ENCODE results near the gene BRPF1.

The BRPF1 gene

GRCh38 chr3:9718118-9718517, 13.4 kb upstream of the BRPF1 start:
- H3K4me2 ChIP-seq (ENCODE audit: low read depth, low read length) = no peak overlapping the region
- H3K27ac ChIP-seq (ENCODE audit: low read length) = no peak overlapping the region
- no peaks in the 10 kb centered on the region for H3K79me2 ChIP-seq (ENCODE audit: low read length)
- H3K9me2 ChIP-seq (replicated peaks; ENCODE audit: insufficient read depth, low read length) = no peaks in the 10 kb centered on the region
- no peaks in the 10 kb centered on the region for H4K20me1 ChIP-seq (ENCODE audit: insufficient read depth, low read length)
- no peak overlapping the region for H3K4me3 ChIP-seq (ENCODE audit: low read length)
- TF ChIP-seq EZH2 (optimal IDR thresholded peaks at IDR 0.05; ENCODE audit: low read depth, low read length) (no peak), EZH2phosphoT487 (IDR thresholded peaks at IDR 0.05; ENCODE audit: low read length) (no peak)
- TF ChIP-seq, protein P1, sequence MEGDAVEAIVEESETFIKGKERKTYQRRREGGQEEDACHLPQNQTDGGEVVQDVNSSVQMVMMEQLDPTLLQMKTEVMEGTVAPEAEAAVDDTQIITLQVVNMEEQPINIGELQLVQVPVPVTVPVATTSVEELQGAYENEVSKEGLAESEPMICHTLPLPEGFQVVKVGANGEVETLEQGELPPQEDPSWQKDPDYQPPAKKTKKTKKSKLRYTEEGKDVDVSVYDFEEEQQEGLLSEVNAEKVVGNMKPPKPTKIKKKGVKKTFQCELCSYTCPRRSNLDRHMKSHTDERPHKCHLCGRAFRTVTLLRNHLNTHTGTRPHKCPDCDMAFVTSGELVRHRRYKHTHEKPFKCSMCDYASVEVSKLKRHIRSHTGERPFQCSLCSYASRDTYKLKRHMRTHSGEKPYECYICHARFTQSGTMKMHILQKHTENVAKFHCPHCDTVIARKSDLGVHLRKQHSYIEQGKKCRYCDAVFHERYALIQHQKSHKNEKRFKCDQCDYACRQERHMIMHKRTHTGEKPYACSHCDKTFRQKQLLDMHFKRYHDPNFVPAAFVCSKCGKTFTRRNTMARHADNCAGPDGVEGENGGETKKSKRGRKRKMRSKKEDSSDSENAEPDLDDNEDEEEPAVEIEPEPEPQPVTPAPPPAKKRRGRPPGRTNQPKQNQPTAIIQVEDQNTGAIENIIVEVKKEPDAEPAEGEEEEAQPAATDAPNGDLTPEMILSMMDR (IDR thresholded peaks at IDR 0.05; ENCODE audit: low read length) = no peak
- no peaks in the 10 kb centered on the region for H3K27me3 ChIP-seq (replicated peaks; ENCODE audit: insufficient read depth, low read length)
- no peak for DNase-seq
- no peaks in the 10 kb centered on the region for H3F3A ChIP-seq (ENCODE audit: insufficient read depth, low read length)
- H3K9ac ChIP-seq (ENCODE audit: low read length) = no peak overlapping the region
- H3K36me3 ChIP-seq (replicated peaks; ENCODE audit: insufficient read depth, low read length) = no peaks in the 10 kb centered on the region
- no peaks in the 10 kb centered on the region for H3K9me3 ChIP-seq (replicated peaks; ENCODE audit: insufficient read depth, low read length)
- H2AFZ ChIP-seq (ENCODE audit: low read length) = no peak overlapping the region
- H3K4me1 ChIP-seq (ENCODE audit: low read length) = no peaks in the 10 kb centered on the region

DNA sequence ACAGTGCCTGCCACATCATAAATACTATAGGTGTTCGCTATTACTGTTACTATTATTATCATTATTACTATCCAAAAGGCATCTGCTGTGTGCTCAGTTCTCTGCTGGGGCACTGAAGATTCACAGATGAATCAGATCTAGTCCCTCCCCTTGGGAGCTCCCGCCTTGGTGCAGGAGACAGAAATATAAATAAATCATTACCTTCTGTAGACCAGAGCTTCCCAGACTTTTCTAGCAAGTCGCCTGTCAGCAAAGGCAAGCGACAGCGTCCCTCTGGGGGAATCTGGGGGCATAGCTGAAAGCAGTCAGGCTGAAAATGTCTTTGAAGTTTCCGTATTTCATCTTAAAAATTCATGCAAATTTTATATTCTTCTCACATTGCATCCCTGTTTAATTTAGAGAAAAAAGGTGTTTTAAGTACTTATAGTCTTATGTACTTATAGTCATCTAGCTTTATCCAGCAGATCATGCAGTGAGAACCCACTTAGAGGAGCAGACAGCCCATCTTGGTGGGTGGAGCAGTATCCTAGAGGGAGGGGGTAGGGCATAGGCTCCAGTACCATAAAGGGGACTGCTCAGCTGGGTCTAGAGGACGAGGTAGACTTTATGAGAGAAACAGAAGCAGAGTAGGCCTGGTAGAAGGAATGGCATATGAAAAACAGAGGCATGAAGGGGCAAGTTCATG, 10.4 kb upstream of the BRPF1 start:
- H3K9me2 ChIP-seq (replicated peaks; ENCODE audit: insufficient read depth, low read length) = no peaks in the 10 kb centered on the region
- H3K4me2 ChIP-seq (ENCODE audit: low read depth, low read length) = no peak overlapping the region
- no peaks in the 10 kb centered on the region for H3K4me1 ChIP-seq (ENCODE audit: low read length)
- no peak overlapping the region for H3K4me3 ChIP-seq (ENCODE audit: low read length)
- H3K9me3 ChIP-seq (replicated peaks; ENCODE audit: insufficient read depth, low read length) = no peaks in the 10 kb centered on the region
- no peak for DNase-seq
- no peaks in the 10 kb centered on the region for H3F3A ChIP-seq (ENCODE audit: insufficient read depth, low read length)
- H3K27ac ChIP-seq (ENCODE audit: low read length) = no peak overlapping the region
- H3K79me2 ChIP-seq (ENCODE audit: low read length) = no peaks in the 10 kb centered on the region
- TF ChIP-seq, protein P1 (IDR thresholded peaks at IDR 0.05; ENCODE audit: low read length) = no peak
- TF ChIP-seq EZH2 (optimal IDR thresholded peaks at IDR 0.05; ENCODE audit: low read depth, low read length) (no peak), EZH2phosphoT487 (IDR thresholded peaks at IDR 0.05; ENCODE audit: low read length) (no peak)
- H2AFZ ChIP-seq (ENCODE audit: low read length) = no peak overlapping the region
- H3K27me3 ChIP-seq (replicated peaks; ENCODE audit: insufficient read depth, low read length) = no peaks in the 10 kb centered on the region
- no peak overlapping the region for H3K9ac ChIP-seq (ENCODE audit: low read length)
- no peaks in the 10 kb centered on the region for H4K20me1 ChIP-seq (ENCODE audit: insufficient read depth, low read length)
- H3K36me3 ChIP-seq (replicated peaks; ENCODE audit: insufficient read depth, low read length) = no peaks in the 10 kb centered on the region

- no peaks in the 10 kb centered on the region for H4K20me1 ChIP-seq (ENCODE audit: insufficient read depth, low read length)
- DNase-seq = no peak
- no peaks in the 10 kb centered on the region for H3K27me3 ChIP-seq (replicated peaks; ENCODE audit: insufficient read depth, low read length)
- no peak overlapping the region for H3K4me2 ChIP-seq (ENCODE audit: low read depth, low read length)
- H3K9me2 ChIP-seq (replicated peaks; ENCODE audit: insufficient read depth, low read length) = no peaks in the 10 kb centered on the region
- H3K4me3 ChIP-seq (ENCODE audit: low read length) = no peak overlapping the region
- H3K9me3 ChIP-seq (replicated peaks; ENCODE audit: insufficient read depth, low read length) = no peaks in the 10 kb centered on the region
- no peak overlapping the region for H3K27ac ChIP-seq (ENCODE audit: low read length)
- H3K79me2 ChIP-seq (ENCODE audit: low read length) = no peaks in the 10 kb centered on the region
- no peak overlapping the region for H3K9ac ChIP-seq (ENCODE audit: low read length)
- H3K4me1 ChIP-seq (ENCODE audit: low read length) = no peaks in the 10 kb centered on the region
- H3K36me3 ChIP-seq (replicated peaks; ENCODE audit: insufficient read depth, low read length) = no peaks in the 10 kb centered on the region
- no peak overlapping the region for H2AFZ ChIP-seq (ENCODE audit: low read length)
- H3F3A ChIP-seq (ENCODE audit: insufficient read depth, low read length) = no peaks in the 10 kb centered on the region
- TF ChIP-seq, protein P1 (IDR thresholded peaks at IDR 0.05; ENCODE audit: low read length) = no peak
- TF ChIP-seq EZH2phosphoT487 (IDR thresholded peaks at IDR 0.05; ENCODE audit: low read length) (no peak), EZH2 (optimal IDR thresholded peaks at IDR 0.05; ENCODE audit: low read depth, low read length) (no peak)
These were observed 9.9 kb upstream of the BRPF1 start for GRCh38 chr3:9721700-9722060.
